Measurements from ENCODE around the gene LRRK1.

DNA sequence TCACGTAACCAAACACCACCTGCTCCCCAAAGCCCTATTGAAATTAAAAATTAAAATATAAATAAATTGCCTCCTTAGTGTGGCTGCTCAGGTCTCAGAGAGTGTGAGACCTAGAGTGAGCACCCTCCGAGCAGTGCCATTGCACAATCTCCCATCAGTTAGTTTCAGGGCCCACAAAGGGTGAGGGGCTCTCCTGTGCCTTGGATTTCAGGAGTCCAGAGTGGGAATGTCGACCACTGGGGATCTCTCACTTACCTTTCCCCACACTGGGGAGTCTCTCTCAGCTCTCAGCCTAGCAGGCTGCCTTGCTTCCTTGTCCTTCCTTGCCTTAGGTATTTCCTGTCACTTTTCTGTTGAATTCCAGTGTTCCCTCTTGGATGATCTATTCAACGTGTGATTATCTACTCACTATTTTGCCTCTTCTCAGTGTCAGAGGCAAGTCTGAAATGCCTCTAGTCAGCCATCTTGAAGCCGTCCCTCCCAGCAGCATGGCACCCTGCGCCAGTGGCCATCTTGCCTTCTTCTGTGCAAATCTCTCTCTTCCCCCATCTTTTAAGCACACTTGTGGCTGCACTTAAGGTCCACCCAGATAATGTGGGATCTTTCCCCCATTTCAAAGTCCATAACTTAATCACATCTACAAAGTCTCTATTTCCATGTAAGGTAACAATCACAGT lies 119.3 kb downstream of the LRRK1 start:
- TF ChIP-seq, protein P1, sequence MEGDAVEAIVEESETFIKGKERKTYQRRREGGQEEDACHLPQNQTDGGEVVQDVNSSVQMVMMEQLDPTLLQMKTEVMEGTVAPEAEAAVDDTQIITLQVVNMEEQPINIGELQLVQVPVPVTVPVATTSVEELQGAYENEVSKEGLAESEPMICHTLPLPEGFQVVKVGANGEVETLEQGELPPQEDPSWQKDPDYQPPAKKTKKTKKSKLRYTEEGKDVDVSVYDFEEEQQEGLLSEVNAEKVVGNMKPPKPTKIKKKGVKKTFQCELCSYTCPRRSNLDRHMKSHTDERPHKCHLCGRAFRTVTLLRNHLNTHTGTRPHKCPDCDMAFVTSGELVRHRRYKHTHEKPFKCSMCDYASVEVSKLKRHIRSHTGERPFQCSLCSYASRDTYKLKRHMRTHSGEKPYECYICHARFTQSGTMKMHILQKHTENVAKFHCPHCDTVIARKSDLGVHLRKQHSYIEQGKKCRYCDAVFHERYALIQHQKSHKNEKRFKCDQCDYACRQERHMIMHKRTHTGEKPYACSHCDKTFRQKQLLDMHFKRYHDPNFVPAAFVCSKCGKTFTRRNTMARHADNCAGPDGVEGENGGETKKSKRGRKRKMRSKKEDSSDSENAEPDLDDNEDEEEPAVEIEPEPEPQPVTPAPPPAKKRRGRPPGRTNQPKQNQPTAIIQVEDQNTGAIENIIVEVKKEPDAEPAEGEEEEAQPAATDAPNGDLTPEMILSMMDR (IDR thresholded peaks at IDR 0.05): no peak
- no peak for TF ChIP-seq POLR2A (IDR thresholded peaks at IDR 0.05)

Data from esophagus squamous epithelium (tissue), 4 donors.